HepG2 (cell line): ENCODE data around the gene APLP1. TPM values are rescaled to one million over a fixed set of nuclear protein-coding genes. Genes with fewer than 3 reads are reported as not detected.

Source experiments
- CHD2 ChIP-seq: IDR thresholded peaks from 2 replicates; pipeline ENCODE4 v1.6.1; 2011; ENCODE audit warnings: low read depth, low read length, improper control_type of control experiment
- GTF3A ChIP-seq: sonication (generic); formaldehyde crosslinking; conservative IDR thresholded peaks from 2 replicates; pipeline ENCODE4 v1.4.0; 2020; ENCODE audit warnings: mild to moderate bottlenecking, missing genetic modification reagents
- HDAC1 ChIP-seq: sonication (generic); formaldehyde crosslinking; IDR thresholded peaks from 2 replicates; pipeline ENCODE4 v1.5.1; 2020; ENCODE audit warnings: mild to moderate bottlenecking, missing genetic modification reagents
- KLF11 ChIP-seq: IDR thresholded peaks from 2 replicates; pipeline ENCODE4 v1.6.1; 2016; ENCODE audit warnings: missing compliant biosample characterization
- PAWR ChIP-seq: sonication (generic); formaldehyde crosslinking; IDR thresholded peaks from 2 replicates; pipeline ENCODE4 v1.4.0; 2020; ENCODE audit warnings: missing genetic modification reagents, mild to moderate bottlenecking, borderline replicate concordance
- SNRNP70 ChIP-seq: fragments of 200-400 bp; formaldehyde crosslinking; IDR thresholded peaks from 2 replicates; pipeline ENCODE4 v1.6.1; 2017; ENCODE audit warnings: mild to moderate bottlenecking, low read depth, low read length, moderate library complexity
- TFDP1 ChIP-seq: IDR thresholded peaks from 2 replicates; pipeline ENCODE4 v1.6.1; 2016; ENCODE audit warnings: missing compliant biosample characterization, missing genetic modification reagents, borderline replicate concordance
- TSC22D2 ChIP-seq: sonication (generic); formaldehyde crosslinking; IDR thresholded peaks from 2 replicates; pipeline ENCODE4 v1.5.1; 2020; ENCODE audit warnings: missing genetic modification reagents, mild to moderate bottlenecking, borderline replicate concordance
- ZNF253 ChIP-seq: sonication (generic); formaldehyde crosslinking; IDR thresholded peaks from 2 replicates; pipeline ENCODE4 v1.8.0; 2022; ENCODE audit warnings: mild to moderate bottlenecking, missing genetic modification reagents, borderline replicate concordance
- ZNF256 ChIP-seq: sonication (generic); formaldehyde crosslinking; conservative IDR thresholded peaks from 2 replicates; pipeline ENCODE4 v1.4.0; 2020; ENCODE audit warnings: missing genetic modification reagents
- ZNF318 ChIP-seq: sonication (generic); formaldehyde crosslinking; IDR thresholded peaks from 2 replicates; pipeline ENCODE4 v1.4.0; 2020; ENCODE audit warnings: mild to moderate bottlenecking, missing genetic modification reagents
- ZNF547 ChIP-seq: sonication (generic); formaldehyde crosslinking; IDR thresholded peaks from 2 replicates; pipeline ENCODE4 v1.5.1; 2020; ENCODE audit warnings: mild to moderate bottlenecking, missing genetic modification reagents
- ZNF780A ChIP-seq: sonication (generic); formaldehyde crosslinking; IDR thresholded peaks from 2 replicates; pipeline ENCODE4 v1.8.0; 2022; ENCODE audit warnings: mild to moderate bottlenecking, missing genetic modification reagents, moderate library complexity
- ZSCAN25 ChIP-seq: sonication (generic); formaldehyde crosslinking; IDR thresholded peaks from 2 replicates; pipeline ENCODE4 v1.8.0; 2022; ENCODE audit warnings: mild to moderate bottlenecking, missing genetic modification reagents
- polyA plus RNA-seq, 8 experiments: library from polyadenylated mRNA; depleted of rRNA in 3 of 8; stranded (reverse) in 7 of 8; unstranded in 1 of 8; fragments of >200 nt; fragmentation: Illumina TruSeq in 4 of 8; extraction: Trizol in 4 of 8; gene quantifications; 2 replicates each; pipeline versions ENCODE4 v1.2.1 to v1.2.3, GENCODE V29; 2011 to 2016; ENCODE audit warnings: low read depth in 4 of 8, missing spikeins in 1 of 8, mixed read lengths in 1 of 8; ENCODE audit not compliant: insufficient read depth in 1 of 8
- total RNA-seq, 5 experiments: library from RNA; depleted of rRNA; stranded (reverse); fragments of >200 nt; fragmentation: Illumina TruSeq; extraction: Trizol; gene quantifications; 2 replicates each; pipeline ENCODE4 v1.2.3, GENCODE V29; 2016; ENCODE audit warnings: low read depth in 1 of 5

APLP1 gene
- total and polyA plus RNA-seq, 2 of the 13 experiments (the other 11 are each of a cell fraction or from before 2014, with no cell fraction given): 2.0 to 2.9 TPM

- TF ChIP-seq ZNF318 (CRISPR knock-in tag) (peak; percentile 81; the same call in 1 of the 2 replicates), TFDP1 (CRISPR knock-in tag) (peak; percentile 52; the same call in 1 of the 2 replicates), PAWR (CRISPR knock-in tag) (peak; percentile 59; the same call in 1 of the 2 replicates), ZNF256 (CRISPR knock-in tag) (peak; percentile 92), HDAC1 (peak; percentile 71), GTF3A (CRISPR knock-in tag) (no peak), ZNF547 (CRISPR knock-in tag) (peak; percentile 91), ZNF780A (CRISPR knock-in tag) (peak; percentile 65; the same call in 1 of the 2 replicates), SNRNP70 (no peak), ZNF253 (peak; percentile 46; the same call in 1 of the 2 replicates), CHD2 (no peak), TSC22D2 (CRISPR knock-in tag) (peak; percentile 99), KLF11 (CRISPR knock-in tag) (peak; percentile 95), ZSCAN25 (CRISPR knock-in tag) (peak; percentile 71; the same call in 1 of the 2 replicates)
Observed at GRCh38 chr19:35879770-35880317, 11.5 kb downstream of the APLP1 start (continued).
